Activated gamma-delta T cell treated with anti-CD3 and anti-CD28 coated beads, Interleukin-2, amount 50 U/mL, for 16 hours (primary cell): ENCODE data around the gene CCDC102A.

Experiments
- DNase-seq: peaks from one replicate; pipeline ENCODE4 v3.0.0-alpha.2; 2020; ENCODE audit warnings: low read depth

The CCDC102A gene

GRCh38 chr16:57537194-57537505, 779 bp upstream of the CCDC102A start:
- no peak for DNase-seq

- peak; percentile 93 for DNase-seq
Measured at GRCh38 chr16:57535680-57536305, 578 bp downstream of the CCDC102A start.

- no peak for DNase-seq
Measured at GRCh38 chr16:57534881-57535658, 1.3 kb downstream of the CCDC102A start.

- DNase-seq: no peak
Measured at GRCh38 chr16:57534337-57534880, 2.0 kb downstream of the CCDC102A start.

- DNase-seq: no peak
Measured at GRCh38 chr16:57533431-57534336, 2.7 kb downstream of the CCDC102A start.

GRCh38 chr16:57532266-57532625, 4.1 kb downstream of the CCDC102A start:
- DNase-seq: no peak

- no peak for DNase-seq
Measured at GRCh38 chr16:57531635-57532265, 4.6 kb downstream of the CCDC102A start.

GRCh38 chr16:57531253-57531575, 5.2 kb downstream of the CCDC102A start:
- no peak for DNase-seq

- DNase-seq: no peak
Measured at GRCh38 chr16:57530522-57531252, 5.7 kb downstream of the CCDC102A start.

GRCh38 chr16:57530104-57530521, 6.3 kb downstream of the CCDC102A start:
- peak; percentile 70 for DNase-seq

- no peak for DNase-seq
Measured at GRCh38 chr16:57529391-57530103, 6.8 kb downstream of the CCDC102A start.

GRCh38 chr16:57528499-57529390, 7.6 kb downstream of the CCDC102A start:
- DNase-seq: no peak

GRCh38 chr16:57527610-57528360, 8.6 kb downstream of the CCDC102A start:
- no peak for DNase-seq

- DNase-seq: no peak
Measured at GRCh38 chr16:57527027-57527426, 9.3 kb downstream of the CCDC102A start.

- no peak for DNase-seq
Measured at GRCh38 chr16:57526498-57526897, 9.9 kb downstream of the CCDC102A start.

GRCh38 chr16:57525761-57526160, 10.6 kb downstream of the CCDC102A start:
- DNase-seq: no peak

GRCh38 chr16:57522960-57523359, 13.4 kb downstream of the CCDC102A start:
- no peak for DNase-seq

- peak; percentile 76 for DNase-seq
Measured at GRCh38 chr16:57519796-57520360, 16.5 kb downstream of the CCDC102A start.

GRCh38 chr16:57518922-57519321, 17.4 kb downstream of the CCDC102A start:
- no peak for DNase-seq
